ENCODE measurements around the gene PHEX.

Gene PHEX

GRCh38 chrX:21998037-21998436 lies 34.1 kb upstream of the PHEX start:
- Histone ChIP-seq H3K9me3 (ENCODE audit: insufficient read depth, low read length) (no peaks in the 10 kb centered on the region), H3K9ac (ENCODE audit: low read length) (no peak overlapping the region), H3K4me2 (ENCODE audit: low read length) (no peak overlapping the region), H4K20me1 (ENCODE audit: insufficient read depth, low read length) (no peaks in the 10 kb centered on the region), H3K36me3 (replicated peaks; ENCODE audit: low read depth, low read length) (peaks cover 9% of the 10 kb centered on the region), H2AFZ (ENCODE audit: low read depth, low read length) (no peak overlapping the region), H3K27ac (ENCODE audit: low read length) (no peak overlapping the region), H3K4me3 (ENCODE audit: low read length) (no peak overlapping the region), H3K79me2 (ENCODE audit: low read length) (no peaks in the 10 kb centered on the region), H3K4me1 (ENCODE audit: low read length) (peaks cover 10% of the 10 kb centered on the region), H3K27me3 (ENCODE audit: low read depth, low read length) (no peaks in the 10 kb centered on the region)
- TF ChIP-seq EZH2phosphoT487 (IDR thresholded peaks at IDR 0.05; ENCODE audit: low read depth), result no peak
- TF ChIP-seq, protein P1, sequence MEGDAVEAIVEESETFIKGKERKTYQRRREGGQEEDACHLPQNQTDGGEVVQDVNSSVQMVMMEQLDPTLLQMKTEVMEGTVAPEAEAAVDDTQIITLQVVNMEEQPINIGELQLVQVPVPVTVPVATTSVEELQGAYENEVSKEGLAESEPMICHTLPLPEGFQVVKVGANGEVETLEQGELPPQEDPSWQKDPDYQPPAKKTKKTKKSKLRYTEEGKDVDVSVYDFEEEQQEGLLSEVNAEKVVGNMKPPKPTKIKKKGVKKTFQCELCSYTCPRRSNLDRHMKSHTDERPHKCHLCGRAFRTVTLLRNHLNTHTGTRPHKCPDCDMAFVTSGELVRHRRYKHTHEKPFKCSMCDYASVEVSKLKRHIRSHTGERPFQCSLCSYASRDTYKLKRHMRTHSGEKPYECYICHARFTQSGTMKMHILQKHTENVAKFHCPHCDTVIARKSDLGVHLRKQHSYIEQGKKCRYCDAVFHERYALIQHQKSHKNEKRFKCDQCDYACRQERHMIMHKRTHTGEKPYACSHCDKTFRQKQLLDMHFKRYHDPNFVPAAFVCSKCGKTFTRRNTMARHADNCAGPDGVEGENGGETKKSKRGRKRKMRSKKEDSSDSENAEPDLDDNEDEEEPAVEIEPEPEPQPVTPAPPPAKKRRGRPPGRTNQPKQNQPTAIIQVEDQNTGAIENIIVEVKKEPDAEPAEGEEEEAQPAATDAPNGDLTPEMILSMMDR (IDR thresholded peaks at IDR 0.05; ENCODE audit: low read depth, low read length), result no peak

DNA sequence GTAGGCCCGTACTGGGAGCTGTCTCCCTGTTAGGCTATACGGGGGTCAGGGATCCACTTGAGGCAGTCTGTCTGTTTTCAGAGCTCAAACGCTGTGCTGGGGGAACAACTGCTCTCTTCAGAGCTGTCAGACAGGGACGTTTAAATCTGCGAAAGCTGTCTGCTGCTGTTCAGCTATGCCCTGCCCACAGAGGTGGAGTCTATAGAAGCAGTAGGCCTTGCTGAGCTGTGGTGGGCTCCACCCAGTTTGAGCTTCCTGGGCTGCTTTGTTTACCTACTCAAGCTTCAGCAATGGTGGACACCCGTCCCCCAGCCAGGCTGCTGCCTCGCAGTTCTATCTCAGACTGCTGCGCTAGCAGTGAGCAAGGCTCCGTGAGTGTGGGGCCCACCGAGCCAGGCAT lies 27.3 kb upstream of the PHEX start:
- TF ChIP-seq, protein P1 (IDR thresholded peaks at IDR 0.05; ENCODE audit: low read depth, low read length), result no peak
- no peak for TF ChIP-seq EZH2phosphoT487 (IDR thresholded peaks at IDR 0.05; ENCODE audit: low read depth)
- H3K4me2 ChIP-seq (ENCODE audit: low read length), result no peak overlapping the region
- H3K4me3 ChIP-seq (ENCODE audit: low read length), result no peak overlapping the region
- no peaks in the 10 kb centered on the region for H4K20me1 ChIP-seq (ENCODE audit: insufficient read depth, low read length)
- no peaks in the 10 kb centered on the region for H3K79me2 ChIP-seq (ENCODE audit: low read length)
- H3K9ac ChIP-seq (ENCODE audit: low read length), result no peak overlapping the region
- H3K27me3 ChIP-seq (ENCODE audit: low read depth, low read length), result no peaks in the 10 kb centered on the region
- no peak overlapping the region for H3K27ac ChIP-seq (ENCODE audit: low read length)
- H3K4me1 ChIP-seq (ENCODE audit: low read length), result no peaks in the 10 kb centered on the region
- no peaks in the 10 kb centered on the region for H3K9me3 ChIP-seq (ENCODE audit: insufficient read depth, low read length)
- H3K36me3 ChIP-seq (replicated peaks; ENCODE audit: low read depth, low read length), result no peaks in the 10 kb centered on the region
- no peak overlapping the region for H2AFZ ChIP-seq (ENCODE audit: low read depth, low read length)

DNA sequence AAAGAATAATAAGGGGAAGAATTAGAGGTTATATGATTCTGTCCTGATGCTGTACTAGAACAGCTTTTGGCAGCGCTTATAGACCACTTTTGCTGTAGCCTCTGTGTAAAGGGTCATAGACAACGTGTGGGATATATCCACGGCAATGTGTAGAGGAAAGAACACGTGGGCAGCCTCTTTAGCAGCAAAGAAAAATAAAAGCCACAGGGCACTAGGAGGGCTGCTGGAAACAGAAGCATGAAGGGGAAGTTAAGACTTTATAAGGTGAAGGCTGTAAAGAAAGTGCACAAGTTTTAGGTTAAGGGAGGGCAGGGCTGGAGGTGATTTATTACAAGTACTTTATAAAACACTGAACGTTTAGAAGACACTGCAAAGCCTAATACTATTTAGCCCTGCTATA lies 20.1 kb upstream of the PHEX start:
- Histone ChIP-seq H3K36me3 (replicated peaks; ENCODE audit: low read depth, low read length) (no peaks in the 10 kb centered on the region), H3K27ac (ENCODE audit: low read length) (no peak overlapping the region), H3K4me3 (ENCODE audit: low read length) (no peak overlapping the region), H3K9ac (ENCODE audit: low read length) (no peak overlapping the region), H3K4me1 (ENCODE audit: low read length) (no peaks in the 10 kb centered on the region), H2AFZ (ENCODE audit: low read depth, low read length) (no peak overlapping the region), H3K79me2 (ENCODE audit: low read length) (no peaks in the 10 kb centered on the region), H3K4me2 (ENCODE audit: low read length) (no peak overlapping the region), H3K9me3 (ENCODE audit: insufficient read depth, low read length) (no peaks in the 10 kb centered on the region), H4K20me1 (ENCODE audit: insufficient read depth, low read length) (no peaks in the 10 kb centered on the region), H3K27me3 (ENCODE audit: low read depth, low read length) (no peaks in the 10 kb centered on the region)
- TF ChIP-seq EZH2phosphoT487 (IDR thresholded peaks at IDR 0.05; ENCODE audit: low read depth), result no peak
- TF ChIP-seq, protein P1 (IDR thresholded peaks at IDR 0.05; ENCODE audit: low read depth, low read length), result no peak

GRCh38 chrX:22012931-22013330 lies 19.2 kb upstream of the PHEX start:
- no peaks in the 10 kb centered on the region for H3K9me3 ChIP-seq (ENCODE audit: insufficient read depth, low read length)
- no peak overlapping the region for H3K27ac ChIP-seq (ENCODE audit: low read length)
- no peaks in the 10 kb centered on the region for H4K20me1 ChIP-seq (ENCODE audit: insufficient read depth, low read length)
- H3K27me3 ChIP-seq (ENCODE audit: low read depth, low read length), result no peaks in the 10 kb centered on the region
- H2AFZ ChIP-seq (ENCODE audit: low read depth, low read length), result no peak overlapping the region
- H3K9ac ChIP-seq (ENCODE audit: low read length), result no peak overlapping the region
- no peak overlapping the region for H3K4me2 ChIP-seq (ENCODE audit: low read length)
- no peaks in the 10 kb centered on the region for H3K36me3 ChIP-seq (replicated peaks; ENCODE audit: low read depth, low read length)
- H3K79me2 ChIP-seq (ENCODE audit: low read length), result no peaks in the 10 kb centered on the region
- H3K4me1 ChIP-seq (ENCODE audit: low read length), result no peaks in the 10 kb centered on the region
- no peak overlapping the region for H3K4me3 ChIP-seq (ENCODE audit: low read length)
- TF ChIP-seq EZH2phosphoT487 (IDR thresholded peaks at IDR 0.05; ENCODE audit: low read depth), result no peak
- TF ChIP-seq, protein P1 (IDR thresholded peaks at IDR 0.05; ENCODE audit: low read depth, low read length), result no peak

Measured in OCI-LY3 (cell line).